Measurements from ENCODE around the gene BRD3OS. TPM values are rescaled to one million over a fixed set of nuclear protein-coding genes. Genes with fewer than 3 reads are reported as not detected.

BRD3OS gene
- polyA plus RNA-seq, 3 donors: 7.4 to 13.6 (median 7.5) TPM

DNA sequence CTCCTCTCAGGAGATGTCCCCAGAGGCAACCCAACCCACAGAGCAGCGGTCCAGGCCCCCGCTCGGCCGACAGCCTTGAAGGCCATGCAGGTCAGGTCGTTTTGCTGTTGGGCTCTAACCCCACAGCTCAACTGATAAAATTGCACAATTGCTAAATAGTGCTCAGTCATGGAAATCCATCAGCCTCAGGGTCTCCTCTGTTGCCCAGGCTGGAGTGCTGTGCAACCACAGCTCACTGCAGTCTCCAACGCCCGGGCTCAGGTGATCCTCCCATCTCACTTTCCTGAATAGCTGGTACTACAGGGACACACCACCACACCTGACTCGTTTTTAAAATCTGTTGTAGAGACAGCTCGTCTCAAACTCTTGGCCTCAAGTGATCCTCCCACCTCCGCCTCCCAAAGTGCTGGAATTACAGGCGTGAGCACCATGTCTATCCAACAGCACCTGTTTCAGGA, 18.3 kb downstream of the BRD3OS start:
- H3K27ac ChIP-seq (ENCODE audit: low read depth, low read length): no peak overlapping the region
- WGBS, 3 donors: 62 to 84% (median 72%) methylated on average over 11 of the region's 11 CpGs

DNA sequence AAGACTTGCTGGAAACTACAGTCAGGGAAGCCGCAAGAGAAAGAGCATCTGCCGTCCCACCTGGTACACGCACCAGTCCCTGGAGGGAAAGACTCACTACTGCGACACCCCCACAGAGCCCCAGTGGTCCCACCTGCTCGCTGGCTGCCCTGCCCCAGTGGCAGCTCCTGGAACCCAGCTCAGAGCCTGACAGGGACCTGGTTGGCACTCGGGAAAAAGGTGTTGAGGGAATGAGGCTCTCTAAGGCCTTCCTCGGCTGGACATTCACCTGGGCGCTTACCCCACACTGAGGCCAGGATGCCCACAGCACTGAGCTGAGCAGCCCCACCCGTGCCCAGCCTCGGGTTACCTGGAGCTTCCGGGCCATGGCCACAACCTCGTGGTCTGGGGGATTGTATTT, 19.7 kb downstream of the BRD3OS start:
- H3K27ac ChIP-seq (ENCODE audit: low read depth, low read length): no peak overlapping the region
- 88 to 94% (median 90%) methylated on average over 12 of the region's 12 CpGs for WGBS, 3 donors

DNA sequence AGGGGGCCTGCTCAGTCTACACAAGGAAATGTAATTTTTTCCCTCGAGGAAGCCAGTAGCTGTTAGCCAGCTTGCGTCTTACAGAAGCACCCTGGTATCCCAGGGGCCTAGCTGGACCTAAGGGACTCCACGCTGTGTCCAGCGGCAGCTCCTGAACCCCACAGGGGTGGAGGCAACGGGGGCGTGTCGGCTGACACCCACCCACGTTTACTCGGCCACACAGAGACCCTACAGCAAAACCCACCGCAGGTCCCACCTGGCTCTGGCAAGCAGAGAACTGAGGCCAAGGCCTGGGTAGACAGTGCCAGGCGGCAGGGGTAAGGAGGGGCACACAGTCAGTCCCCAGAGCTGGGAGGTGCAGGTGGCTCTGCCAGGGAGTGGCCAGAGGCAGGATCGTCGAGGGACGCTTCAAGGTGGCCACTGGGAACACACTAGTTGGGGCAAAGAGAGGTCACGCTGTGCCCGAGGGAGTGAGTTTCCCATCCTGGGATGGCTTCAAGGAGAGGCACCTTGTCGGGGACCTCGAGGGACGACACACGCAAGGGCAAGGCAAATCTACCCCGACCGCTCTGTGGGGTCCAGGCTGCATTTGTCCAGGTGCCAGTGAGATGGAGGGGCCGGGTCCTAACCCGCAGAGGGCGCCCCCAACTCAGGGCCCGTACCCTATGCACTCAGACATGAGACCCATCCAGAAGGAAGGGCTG, 20.7 kb downstream of the BRD3OS start:
- WGBS, 3 donors: 85 to 87% (median 87%) methylated on average over 26 of the region's 26 CpGs
- no peak overlapping the region for H3K27ac ChIP-seq (ENCODE audit: low read depth, low read length)

DNA sequence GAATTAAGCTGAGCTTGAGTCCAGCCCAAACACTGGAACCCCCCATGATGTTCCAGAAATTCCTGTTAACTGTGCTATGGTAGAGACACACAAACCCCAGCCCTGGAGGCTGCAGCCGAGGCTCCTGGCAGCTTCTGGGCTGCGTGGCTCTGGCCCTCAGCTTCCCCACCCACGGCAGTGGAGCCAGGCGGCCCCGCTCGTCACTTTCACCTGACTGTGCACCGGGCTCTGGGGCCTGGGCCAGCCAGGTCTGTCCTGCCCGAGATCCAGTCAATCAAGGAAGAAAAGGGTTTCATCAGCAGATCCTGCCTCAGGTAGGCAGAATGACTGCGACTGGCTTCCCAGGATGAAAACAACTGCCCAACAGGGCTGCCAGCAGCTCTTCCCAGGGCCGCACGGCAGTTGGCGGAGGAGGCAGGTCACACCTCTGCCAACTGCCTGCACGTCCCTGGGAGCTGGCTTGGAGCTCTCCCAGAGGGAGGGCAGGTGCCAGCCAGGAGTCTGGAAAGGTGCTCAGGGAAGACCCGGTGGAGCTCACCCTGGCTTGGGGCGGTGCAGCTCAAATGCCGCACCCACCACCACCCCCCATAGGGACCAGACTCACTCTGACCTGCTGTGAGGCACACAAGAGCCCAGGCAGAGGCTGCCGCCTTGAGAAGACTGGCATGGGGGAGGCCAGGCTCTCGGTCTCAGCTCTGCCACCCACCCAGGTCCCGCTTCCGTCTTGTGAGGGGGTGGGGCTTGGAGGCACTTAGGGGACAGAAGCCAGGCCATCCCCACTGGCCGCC, 21.8 kb downstream of the BRD3OS start:
- WGBS, 3 donors: 79 to 90% (median 90%) methylated on average over 21 of the region's 21 CpGs
- no peak overlapping the region for H3K27ac ChIP-seq (ENCODE audit: low read depth, low read length)

DNA sequence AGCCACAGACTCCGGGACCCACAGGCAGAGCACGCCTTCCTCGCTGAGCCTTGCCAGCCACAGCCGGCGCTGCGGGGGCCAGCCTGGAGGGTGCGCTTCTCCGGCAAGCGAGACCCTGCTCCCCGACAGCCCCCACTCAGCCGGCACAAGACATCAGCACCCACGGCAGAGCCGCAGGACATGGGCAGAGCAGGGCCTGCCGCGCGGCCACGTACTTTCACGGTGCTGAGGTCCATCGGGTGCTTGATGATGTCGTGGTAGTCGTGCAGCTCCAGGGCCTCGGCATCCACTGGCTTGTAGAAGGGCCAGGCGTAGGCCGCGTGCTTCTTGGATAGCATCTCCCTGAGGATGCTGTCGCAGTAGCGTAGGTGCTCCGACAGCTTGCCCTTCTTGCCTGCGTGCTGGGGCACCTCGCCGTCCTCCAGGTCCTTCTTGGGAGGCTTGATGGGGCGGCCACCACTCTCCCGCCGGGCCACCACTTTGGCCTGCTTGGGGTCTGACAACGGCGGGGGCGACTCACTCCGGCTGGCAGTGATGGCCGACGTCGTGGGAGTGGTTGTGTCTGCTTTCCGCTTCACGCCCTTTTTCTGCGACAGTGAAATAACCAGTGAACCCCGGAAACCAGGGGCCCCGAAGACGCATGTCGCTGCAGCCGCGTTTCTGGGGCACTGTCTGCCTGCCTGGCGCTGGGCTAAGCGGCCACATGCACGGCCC, 22.7 kb downstream of the BRD3OS start:
- 94 to 96% (median 94%) methylated on average over 45 to 53 of the region's 53 CpGs for WGBS, 3 donors
- no peak overlapping the region for H3K27ac ChIP-seq (ENCODE audit: low read depth, low read length)

DNA sequence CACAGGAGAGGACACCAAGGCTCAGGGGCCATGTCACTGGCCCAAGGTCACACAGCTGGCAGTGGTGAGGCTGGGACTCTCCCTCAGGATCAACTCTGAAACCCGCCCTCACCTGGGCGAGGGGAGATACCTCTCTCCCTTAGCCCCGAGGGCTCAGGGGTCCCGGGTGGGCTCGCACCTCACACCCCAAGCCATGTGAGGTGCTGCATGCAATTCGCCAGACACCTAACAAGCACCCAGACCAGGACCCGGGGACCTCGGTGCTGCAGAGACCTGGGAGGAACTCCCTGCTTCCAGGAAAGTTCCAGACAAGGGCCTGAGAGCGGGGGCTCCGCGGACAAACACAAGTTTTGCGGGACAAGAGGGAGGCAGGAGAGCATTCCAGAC, 23.3 kb downstream of the BRD3OS start:
- no peak overlapping the region for H3K27ac ChIP-seq (ENCODE audit: low read depth, low read length)
- WGBS, 3 donors: 90 to 94% (median 91%) methylated on average over 12 of the region's 12 CpGs

DNA sequence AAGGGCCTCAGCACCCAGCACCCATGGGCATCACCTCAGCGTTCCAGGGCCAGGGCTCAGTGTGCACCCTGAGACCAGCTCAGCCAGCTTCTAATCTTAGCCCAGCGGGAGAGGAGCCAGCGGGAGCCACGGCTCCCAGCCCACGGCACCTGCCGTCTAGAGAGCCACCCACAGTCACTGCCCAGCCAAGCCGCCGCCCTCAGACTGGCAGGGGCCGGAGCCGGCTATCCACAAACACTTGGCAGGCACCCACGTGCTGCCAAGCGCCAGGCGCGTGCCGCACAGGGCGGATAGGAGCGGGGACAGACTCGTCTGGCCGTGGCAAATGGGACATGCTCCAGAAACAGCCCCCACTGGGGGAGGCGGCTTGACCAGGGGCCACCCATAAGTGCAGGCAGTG, 24.0 kb downstream of the BRD3OS start:
- H3K27ac ChIP-seq (ENCODE audit: low read depth, low read length): no peak overlapping the region
- WGBS, 3 donors: 48 to 78% (median 66%) methylated on average over 18 to 20 of the region's 20 CpGs

DNA sequence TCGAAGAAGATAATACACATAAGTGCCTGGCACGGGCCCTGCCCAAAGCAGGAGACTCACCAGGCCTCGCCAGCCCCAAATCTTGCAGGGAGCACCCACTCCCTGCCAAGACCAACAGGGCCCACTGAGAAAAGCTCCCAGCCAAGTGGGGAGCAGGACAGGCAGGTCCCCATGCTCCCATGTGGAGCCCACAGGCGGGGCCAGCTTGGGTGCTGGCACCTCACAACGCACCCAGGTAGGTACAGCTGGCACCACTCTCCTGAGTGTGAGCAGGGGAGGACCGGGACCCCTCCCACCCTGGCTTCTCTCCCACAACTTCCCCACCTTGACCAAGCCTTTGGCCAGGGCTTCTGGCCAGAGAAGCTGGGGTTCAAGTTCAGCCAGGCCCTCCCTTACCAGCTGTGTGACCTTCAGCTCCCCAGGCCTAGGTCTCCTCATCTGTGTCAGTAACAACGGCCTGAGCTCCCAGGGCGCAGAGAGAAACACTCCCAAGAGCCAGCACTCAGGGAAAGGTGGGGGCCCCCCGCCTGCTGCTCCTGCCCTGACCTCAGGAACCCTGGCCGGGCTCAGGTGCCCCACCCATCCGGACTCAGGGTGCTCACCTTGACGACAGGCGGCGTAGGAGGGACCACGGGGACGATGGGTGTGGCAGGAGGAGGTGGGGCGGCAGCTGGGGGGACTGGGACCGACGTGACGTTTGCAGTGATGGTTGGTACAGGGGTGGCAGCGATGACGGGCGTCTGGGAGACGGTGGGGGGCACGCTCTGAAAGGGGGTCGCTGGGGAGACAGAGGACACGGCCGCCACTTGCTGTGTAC, 24.7 kb downstream of the BRD3OS start:
- 89 to 93% (median 91%) methylated on average over 27 to 28 of the region's 28 CpGs for WGBS, 3 donors
- H3K27ac ChIP-seq (ENCODE audit: low read depth, low read length): no peak overlapping the region

DNA sequence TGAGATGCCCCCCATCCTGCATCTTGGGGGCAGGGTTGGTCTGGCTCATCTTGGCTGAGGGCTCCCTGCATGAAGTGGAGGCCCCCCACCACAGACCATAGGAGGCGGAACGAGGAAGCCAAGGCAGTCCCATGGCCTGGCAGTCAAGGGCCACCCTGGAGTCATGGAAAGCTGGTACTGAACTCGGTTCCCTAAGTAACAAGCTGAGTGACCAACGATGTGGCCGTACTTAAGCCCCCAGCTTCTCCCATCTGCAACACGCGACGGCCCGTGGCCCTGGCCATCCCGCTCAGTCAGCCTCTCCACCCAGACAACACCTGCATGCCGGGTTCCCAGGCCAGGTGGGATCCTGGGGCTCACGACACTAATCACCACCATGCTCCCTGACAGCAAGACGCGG, 25.4 kb downstream of the BRD3OS start:
- 87 to 93% (median 88%) methylated on average over 13 to 14 of the region's 14 CpGs for WGBS, 3 donors
- H3K27ac ChIP-seq (ENCODE audit: low read depth, low read length): no peak overlapping the region

DNA sequence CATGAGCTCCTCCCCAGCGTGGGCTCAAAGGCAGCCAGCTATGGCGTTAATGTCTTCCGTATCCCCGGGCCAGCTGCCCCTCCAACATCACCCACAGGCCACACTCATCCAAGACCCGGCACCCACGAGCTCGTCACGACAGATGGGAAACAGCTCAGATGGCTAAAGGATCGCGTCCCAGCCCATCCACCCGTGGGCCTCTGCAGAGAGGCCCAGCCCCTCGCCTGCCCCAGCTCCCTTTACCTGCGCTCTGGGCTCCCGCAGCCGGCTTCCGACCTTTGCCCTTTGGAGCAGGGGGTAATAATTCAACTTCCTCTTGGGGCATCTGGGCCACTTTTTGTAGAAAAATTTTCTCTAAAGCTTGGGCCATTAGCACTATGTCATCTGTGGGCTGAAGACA, 26.0 kb downstream of the BRD3OS start:
- no peak overlapping the region for H3K27ac ChIP-seq (ENCODE audit: low read depth, low read length)
- WGBS, 3 donors: 85 to 88% (median 85%) methylated on average over 16 of the region's 16 CpGs

DNA sequence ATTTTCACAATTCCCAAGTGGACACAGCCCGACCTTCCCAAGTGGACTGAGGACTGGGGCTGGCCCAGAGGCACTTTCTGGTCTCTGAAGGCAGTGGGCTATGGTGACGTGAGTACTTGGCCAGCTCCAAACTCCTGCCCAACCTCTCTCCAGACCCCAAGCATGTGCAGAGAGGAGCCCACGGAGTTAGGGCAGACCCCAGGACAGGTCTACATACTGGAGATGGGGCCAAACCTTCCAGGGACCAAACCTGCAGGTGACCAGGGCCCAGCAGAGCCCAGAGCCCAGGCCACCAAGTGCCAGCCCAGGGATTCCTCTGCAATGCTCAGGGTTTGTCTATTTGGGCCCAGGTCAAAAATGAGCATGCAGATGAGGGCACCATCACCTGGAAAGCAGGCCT, 27.2 kb downstream of the BRD3OS start:
- H3K27ac ChIP-seq (ENCODE audit: low read depth, low read length): no peak overlapping the region
- 84 to 92% (median 88%) methylated on average over 3 of the region's 3 CpGs for WGBS, 3 donors

DNA sequence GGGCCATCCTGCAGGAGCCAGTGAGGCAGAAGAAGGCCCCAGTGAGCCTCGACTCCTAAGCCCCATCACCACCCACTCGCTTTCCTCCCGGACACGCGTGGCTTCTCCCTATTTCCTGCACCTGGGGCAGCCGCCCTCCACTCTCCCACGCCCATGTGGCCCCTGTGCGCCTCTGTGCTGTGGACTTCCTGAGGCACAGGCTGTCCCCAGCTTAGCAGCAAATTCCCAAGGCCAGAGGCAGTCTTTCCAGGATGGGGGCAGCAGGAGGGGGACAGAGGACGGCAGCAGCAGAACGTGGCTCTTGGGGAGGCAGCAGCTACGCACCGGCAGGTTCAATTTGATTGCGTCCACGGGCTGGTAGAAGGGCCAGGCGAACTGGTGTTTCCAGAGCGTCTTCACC, 27.7 kb downstream of the BRD3OS start:
- WGBS, 3 donors: 85 to 90% (median 89%) methylated on average over 16 of the region's 16 CpGs

DNA sequence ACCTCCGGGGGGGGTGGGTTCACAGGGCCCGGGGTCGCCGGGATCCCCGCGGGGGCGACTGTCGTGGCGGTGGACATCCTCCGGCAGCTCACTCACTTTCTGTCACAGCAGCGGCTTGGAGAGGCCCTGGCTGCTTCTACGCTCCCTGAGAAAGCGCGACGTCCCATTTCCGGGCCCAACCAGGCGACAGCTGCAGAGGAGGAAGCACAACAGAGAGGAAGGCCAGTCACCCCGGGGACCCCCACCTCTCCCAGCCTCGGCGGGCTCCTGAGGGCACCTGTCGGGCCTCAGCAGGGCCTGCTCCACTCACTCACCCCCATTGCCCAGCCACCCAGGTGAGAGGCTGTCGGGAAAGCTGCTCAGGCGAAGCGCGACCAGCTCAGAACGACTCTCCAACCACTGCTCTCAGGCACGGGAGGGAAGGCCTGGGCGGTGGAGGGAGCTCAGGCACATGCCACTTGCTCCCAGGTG, 28.2 kb downstream of the BRD3OS start:
- 74 to 84% (median 83%) methylated on average over 28 of the region's 28 CpGs for WGBS, 3 donors

More for the DNA sequence above, 27.7 kb downstream of the BRD3OS start:
- H3K27ac ChIP-seq (ENCODE audit: low read depth, low read length): no peak overlapping the region

DNA sequence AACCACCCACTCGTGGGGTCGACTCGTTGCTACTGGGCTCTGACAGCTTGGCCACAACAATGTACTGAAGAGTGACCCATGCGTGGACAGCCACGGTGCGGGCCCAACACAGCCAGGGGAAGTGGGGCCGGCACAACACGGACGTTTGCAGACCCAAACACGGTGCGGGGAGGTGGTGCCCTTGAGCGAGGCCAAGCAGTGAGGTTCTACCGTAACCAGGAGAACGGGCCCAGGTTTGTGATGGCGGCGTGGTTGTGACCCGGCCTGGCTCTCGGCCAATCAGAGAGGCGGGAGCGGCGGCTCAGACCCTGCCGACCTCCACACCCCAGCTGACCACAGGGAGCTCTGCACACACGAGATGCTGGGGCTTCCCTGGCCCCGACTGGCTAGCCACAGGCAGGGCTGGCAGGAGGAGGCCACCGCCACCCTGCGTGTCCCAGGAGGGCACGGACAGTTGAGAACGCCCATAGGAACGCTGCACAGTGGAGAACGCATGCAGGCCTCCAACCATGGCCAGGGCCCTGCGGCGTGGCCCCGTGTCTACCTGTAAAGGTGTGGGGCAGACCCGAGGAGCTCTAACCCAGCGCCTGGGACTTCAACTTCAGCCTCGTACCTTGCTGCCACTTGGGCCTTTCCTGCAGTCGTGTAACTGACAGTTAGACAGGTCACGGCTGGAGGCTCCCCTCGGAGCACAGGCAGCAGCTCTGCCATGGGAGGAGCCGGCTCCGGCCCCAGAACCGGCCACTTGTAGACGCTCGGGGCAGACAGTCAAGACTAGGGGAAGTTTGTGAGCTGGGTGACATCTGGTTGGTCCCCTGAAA, 28.9 kb downstream of the BRD3OS start:
- WGBS, 3 donors: 85 to 89% (median 87%) methylated on average over 40 to 44 of the region's 44 CpGs
- no peak overlapping the region for H3K27ac ChIP-seq (ENCODE audit: low read depth, low read length)

More for the DNA sequence above, 28.2 kb downstream of the BRD3OS start:
- no peak overlapping the region for H3K27ac ChIP-seq (ENCODE audit: low read depth, low read length)

DNA sequence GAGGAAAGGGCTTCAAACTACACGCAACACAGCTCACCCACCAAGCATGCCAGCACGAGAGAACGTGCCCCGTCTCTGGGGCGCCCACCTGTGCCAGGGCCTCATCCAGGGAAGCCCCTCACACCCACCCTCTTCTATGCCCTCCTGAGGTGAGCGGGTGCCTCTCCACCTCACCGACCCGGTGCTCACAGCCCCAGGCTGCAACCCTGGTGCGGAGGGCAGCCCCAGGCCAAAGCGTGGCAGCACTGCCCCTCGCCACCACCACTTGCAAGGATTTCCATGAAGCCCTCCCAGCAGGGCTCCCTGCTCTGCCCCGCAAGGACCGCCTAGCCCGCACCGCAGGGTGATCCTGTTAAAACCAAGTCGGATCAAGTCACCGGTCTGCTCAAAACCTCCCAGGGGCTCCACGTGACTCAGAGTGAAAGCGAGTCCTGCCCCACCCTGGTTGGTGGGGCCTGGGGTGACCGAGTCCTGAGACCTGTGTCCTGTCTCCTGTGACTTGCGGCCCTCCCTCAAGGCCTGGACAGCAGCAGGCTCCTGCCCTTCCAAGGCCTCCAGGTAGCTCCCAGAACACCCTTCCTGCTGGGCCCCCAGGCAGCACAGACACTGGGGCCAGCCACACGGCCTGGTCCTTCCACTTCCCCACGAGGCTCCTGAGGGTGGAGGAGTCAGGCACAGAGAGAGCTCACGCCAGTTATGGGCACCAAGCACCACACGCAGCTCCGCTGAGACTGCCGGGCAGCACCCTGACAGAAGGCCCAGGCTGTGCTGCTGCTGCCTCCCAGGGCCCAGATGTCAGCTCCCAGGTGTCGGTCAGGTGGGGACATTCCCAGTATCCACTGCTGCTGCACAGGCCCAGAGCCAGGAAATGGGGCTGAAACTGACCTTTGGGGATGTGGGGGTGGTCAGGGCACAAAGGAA, 29.9 kb downstream of the BRD3OS start:
- WGBS, 3 donors: 67 to 82% (median 77%) methylated on average over 28 of the region's 28 CpGs
- H3K27ac ChIP-seq (ENCODE audit: low read depth, low read length): no peak overlapping the region

DNA sequence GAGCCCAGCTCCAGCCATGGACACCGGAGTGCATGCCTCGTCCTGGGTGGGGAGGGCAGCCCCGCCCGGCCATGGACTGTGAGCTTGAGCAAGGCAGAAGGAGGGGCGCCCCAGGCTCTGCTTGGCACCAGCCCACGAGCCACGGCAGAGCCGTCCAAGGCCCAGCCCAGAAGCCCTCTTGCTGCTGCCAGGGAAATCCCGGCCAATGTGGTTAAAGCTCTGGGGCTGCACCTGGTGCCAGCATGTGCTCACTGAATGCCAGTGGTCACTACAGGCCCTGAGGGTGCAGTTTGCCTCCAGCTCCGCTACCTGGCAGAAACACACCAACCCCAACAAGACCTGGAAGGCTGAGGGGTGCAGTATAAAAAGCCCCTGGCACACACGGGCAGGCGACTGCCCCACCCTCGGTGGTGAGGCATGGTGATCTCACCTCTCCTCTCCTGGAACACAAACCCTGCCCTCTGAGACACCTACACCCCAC, 30.7 kb downstream of the BRD3OS start:
- 16 to 31% (median 30%) methylated on average over 13 of the region's 13 CpGs for WGBS, 3 donors
- H3K27ac ChIP-seq (ENCODE audit: low read depth, low read length): no peak overlapping the region

Measured in adipose tissue (tissue), 3 donors.